B cell (primary cell): ENCODE measurements around the gene LCT. TPM values are rescaled to one million over a fixed set of nuclear protein-coding genes. Genes with fewer than 3 reads are reported as not detected.

Experiments used
- polyA plus RNA-seq: library from polyadenylated mRNA; depleted of rRNA; stranded (reverse); fragments of >200 nt; gene quantifications from 2 replicates; pipeline ENCODE4 v1.2.3, GENCODE V29; 2012
- small RNA-seq: library from RNA; depleted of rRNA; stranded (forward); fragments of <200 nt; gene quantifications from one replicate; pipeline ENCODE3, GENCODE V24; 2012; ENCODE audit warnings: low replicate concordance, low read depth; ENCODE audit not compliant: insufficient read length
- total RNA-seq, 2 donors: library from RNA; stranded (reverse); fragments of 120-200 nt in 1 of 2; gene quantifications; 1 replicate in 1 of 2; 2 replicates in 1 of 2; pipeline versions ENCODE4 v1.2.3 to v1.2.4, GENCODE V29; 2013 to 2022

LCT gene
- total and polyA plus RNA-seq, 2 donors (not counting 1 experiment from before 2014, with no cell fraction given), result 0.03 to 0.07 TPM

Small RNA genes within 50 kb of the gene (small RNA-seq; reads per million reads assigned to genes)
- not detected for gene RF00019

Other genes with a start within 250 kb of the LCT start
- 112 and 113 TPM in 2 replicates for gene UBXN4, start 95.3 kb downstream of the LCT start, total RNA-seq
- gene UBXN4, start 95.3 kb downstream of the LCT start, polyA plus RNA-seq, result 41.7 and 60.8 TPM in 2 replicates
- gene MCM6, start 39.3 kb upstream of the LCT start, total RNA-seq, result 29.6 and 30.0 TPM in 2 replicates
- gene MCM6, start 39.3 kb upstream of the LCT start, polyA plus RNA-seq, result 2.3 and 3.4 TPM in 2 replicates
- gene DARS1, start 148.4 kb upstream of the LCT start, total RNA-seq, result 88.3 and 92.0 TPM in 2 replicates
- gene DARS1, start 148.4 kb upstream of the LCT start, polyA plus RNA-seq, result 36.7 and 38.8 TPM in 2 replicates